ENCODE measurements around the gene STAM2.
A peak's percentile ranks its signal among the peaks of the same experiment; 100 is the strongest.
"Not testable (repeated sequence)": the region's sequence is repeated elsewhere in the genome, so short reads cannot be mapped to it uniquely, and the experiment has no call there.

The STAM2 gene

GRCh38 chr2:152175368-152176112, at the start of gene STAM2:
TSS of gene STAM2 (minus strand) at chr2:152175763. CDS start at chr2:152175642, 121 bp downstream.
- DNase-seq = peak; percentile 86

- DNase-seq = no peak
Measured at GRCh38 chr2:152223977-152224376, 48.4 kb upstream of the STAM2 start.

GRCh38 chr2:152222975-152223637, 47.5 kb upstream of the STAM2 start:
- peak; percentile 35 for DNase-seq

- no peak for DNase-seq
Measured at GRCh38 chr2:152221839-152222238, 46.3 kb upstream of the STAM2 start.

GRCh38 chr2:152219077-152219828, 43.7 kb upstream of the STAM2 start:
- DNase-seq = no peak

GRCh38 chr2:152201466-152201830, 25.9 kb upstream of the STAM2 start:
- no peak for DNase-seq

GRCh38 chr2:152200565-152201465, 25.3 kb upstream of the STAM2 start:
- peak; percentile 70 for DNase-seq

- DNase-seq = no peak
Measured at GRCh38 chr2:152200101-152200500, 24.5 kb upstream of the STAM2 start.

GRCh38 chr2:152198499-152198898, 22.9 kb upstream of the STAM2 start:
- DNase-seq = no peak

GRCh38 chr2:152197508-152198284, 22.1 kb upstream of the STAM2 start:
- DNase-seq = not testable (repeated sequence)

GRCh38 chr2:152189622-152190495, 14.3 kb upstream of the STAM2 start:
- peak; percentile 38 for DNase-seq

GRCh38 chr2:152186808-152187207, 11.2 kb upstream of the STAM2 start:
- DNase-seq = not testable (repeated sequence)

GRCh38 chr2:152186262-152186661, 10.7 kb upstream of the STAM2 start:
- DNase-seq = no peak

- no peak for DNase-seq
Measured at GRCh38 chr2:152183401-152184073, 8.0 kb upstream of the STAM2 start.

GRCh38 chr2:152177667-152178066, 2.1 kb upstream of the STAM2 start:
- DNase-seq = not testable (repeated sequence)

- DNase-seq = no peak
Measured at GRCh38 chr2:152176113-152176714, 651 bp upstream of the STAM2 start.

- no peak for DNase-seq
Measured at GRCh38 chr2:152175012-152175367, 573 bp downstream of the STAM2 start.

- no peak for DNase-seq
Measured at GRCh38 chr2:152174574-152174973, 989 bp downstream of the STAM2 start.

GRCh38 chr2:152173831-152174230, 1.7 kb downstream of the STAM2 start:
- DNase-seq = no peak

All from GDM1 (cell line).